GM19328 (cell line): ENCODE measurements around the gene CLRN3.

ENCODE experiments used
- ATAC-seq: cut with Tn5 transposase; IDR thresholded peaks from one replicate; pipeline ENCODE4 v1.9.1; 2021; ENCODE audit warnings: mild to moderate bottlenecking, moderate library complexity; ENCODE audit not compliant: unreplicated experiment

Gene CLRN3, protein sequence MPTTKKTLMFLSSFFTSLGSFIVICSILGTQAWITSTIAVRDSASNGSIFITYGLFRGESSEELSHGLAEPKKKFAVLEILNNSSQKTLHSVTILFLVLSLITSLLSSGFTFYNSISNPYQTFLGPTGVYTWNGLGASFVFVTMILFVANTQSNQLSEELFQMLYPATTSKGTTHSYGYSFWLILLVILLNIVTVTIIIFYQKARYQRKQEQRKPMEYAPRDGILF

GRCh38 chr10:127892743-127893142, at the start of gene CLRN3:
Gene CLRN3, minus strand, starts transcription at chr10:127892941. Its CDS starts 157 bp downstream, at chr10:127892784.
- no peak for ATAC-seq

DNA sequence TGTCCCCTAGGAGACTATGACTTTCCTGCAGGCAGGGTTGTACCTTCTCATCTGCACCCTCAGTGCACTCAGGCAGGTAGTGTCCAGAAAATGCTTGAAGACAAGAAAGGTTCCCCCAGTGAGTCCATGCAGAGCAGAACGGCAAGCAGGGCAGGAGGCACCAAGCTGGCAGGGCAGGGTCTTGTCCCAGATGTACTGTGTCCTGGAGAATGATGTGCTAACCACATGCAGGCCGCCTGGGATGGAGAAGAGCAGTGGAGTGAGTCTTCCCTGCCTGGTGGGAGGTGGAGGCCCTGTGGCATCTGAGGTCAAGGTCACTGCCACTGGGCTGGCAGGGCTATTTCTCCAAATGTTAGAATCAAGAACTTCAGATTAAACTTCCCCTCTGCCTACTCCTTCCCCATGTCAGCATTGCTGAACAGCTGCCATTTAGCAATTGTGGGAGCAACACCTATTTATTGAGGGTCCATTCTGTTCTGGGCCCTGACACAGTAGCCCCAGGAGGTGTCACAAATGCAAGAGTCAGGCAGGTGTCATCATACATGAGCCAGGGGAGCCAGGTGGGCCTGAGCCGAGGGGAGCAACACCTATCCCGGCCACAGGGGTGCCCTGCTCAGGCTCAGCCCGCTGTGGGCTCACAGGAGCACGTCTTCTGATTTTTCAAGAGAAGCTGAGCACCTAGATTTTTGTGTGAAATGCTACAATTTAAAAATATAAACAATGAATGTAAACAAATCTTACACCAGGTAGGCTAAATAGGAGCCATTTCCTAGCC, 48.3 kb upstream of the CLRN3 start:
- no peak for ATAC-seq

DNA sequence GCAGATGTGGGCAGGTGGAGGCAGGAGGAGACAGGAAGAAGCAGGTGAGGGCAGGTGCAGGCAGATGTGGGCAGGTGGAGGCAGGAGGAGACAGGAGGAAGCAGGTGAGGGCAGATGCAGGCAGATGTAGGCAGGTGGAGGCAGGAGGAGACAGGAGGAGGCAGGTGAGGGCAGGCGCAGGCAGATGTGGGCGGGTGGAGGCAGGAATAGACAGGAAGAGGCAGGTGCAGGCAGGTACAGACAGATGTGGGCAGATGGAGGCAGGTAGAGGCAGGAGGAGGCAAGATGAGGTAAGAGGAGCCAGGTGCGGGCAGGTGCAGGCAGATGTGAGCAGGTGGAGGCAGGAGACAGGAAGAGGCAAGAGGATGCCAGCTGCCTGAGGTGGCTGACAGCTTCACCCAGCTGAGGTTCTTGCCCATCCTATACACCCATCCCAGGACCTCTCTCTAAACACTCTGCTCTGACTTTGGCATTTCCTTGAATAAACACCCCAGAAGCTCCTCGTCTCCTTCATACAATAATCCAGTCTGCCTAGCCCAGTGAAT, 47.1 kb upstream of the CLRN3 start:
- no peak for ATAC-seq

- ATAC-seq: no peak
Measured at GRCh38 chr10:127937915-127938463, 45.2 kb upstream of the CLRN3 start.

- ATAC-seq: no peak
Measured at GRCh38 chr10:127937069-127937468, 44.3 kb upstream of the CLRN3 start.

DNA sequence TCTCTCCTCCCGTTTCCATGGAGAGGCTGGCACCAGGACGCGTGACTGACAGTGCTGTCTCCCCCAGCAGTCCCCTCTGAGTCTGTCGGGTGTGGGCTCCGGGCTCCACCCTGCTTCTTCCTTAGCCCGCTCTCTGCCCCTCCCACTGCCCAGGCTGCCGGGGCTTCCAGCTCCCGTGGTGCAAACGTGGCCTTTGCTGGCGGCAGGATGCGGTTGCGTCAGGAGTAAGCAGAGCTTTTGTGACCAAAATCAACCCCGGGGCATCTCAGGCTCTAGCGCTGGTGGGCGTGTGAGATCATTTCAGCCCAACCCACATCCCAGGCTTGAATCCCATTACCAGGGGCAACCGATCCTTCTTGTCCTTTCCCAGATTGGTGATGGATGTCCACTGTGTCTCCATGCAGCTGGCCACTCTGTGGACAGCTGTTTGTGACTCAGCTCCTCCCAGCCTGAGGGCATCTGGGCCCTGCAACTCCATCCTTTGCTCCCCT, 42.4 kb upstream of the CLRN3 start:
- no peak for ATAC-seq

DNA sequence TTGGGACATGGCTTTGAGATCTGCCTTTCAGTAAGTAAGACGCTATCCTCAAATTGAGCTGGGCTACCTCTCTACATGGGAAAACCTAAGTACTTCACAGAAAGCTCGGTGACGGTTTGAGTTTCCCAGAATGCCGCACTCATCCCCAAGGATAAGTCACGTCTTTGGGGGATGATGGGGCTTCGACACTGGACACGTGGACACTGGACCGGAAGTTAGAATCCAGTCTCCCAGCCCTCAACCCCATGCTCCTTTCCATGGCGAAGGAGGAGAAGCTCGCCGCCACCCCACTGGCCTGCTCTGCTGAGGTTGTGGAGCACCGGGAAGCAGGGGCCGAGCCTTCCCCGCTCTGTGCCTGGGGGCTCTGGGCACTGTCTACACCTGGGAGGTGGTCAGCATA, 41.6 kb upstream of the CLRN3 start:
- no peak for ATAC-seq

DNA sequence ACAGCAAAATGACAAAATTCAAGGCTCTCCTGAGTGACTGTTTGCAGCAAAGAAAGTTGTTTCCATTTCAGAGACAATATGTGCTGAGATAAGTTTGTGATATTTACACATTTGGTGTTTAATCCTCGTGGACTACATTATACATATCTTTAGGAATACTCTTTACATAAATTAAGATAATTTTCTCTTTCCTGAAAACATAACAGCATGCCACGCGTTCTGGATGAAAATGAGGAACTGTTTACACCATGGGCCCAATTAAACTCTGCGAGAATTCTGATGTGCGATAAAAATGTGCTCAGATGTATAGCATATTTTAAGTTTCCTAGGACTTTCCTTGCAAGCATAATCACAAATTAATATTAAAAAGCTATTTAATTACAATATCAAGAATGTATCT, 40.5 kb upstream of the CLRN3 start:
- no peak for ATAC-seq

DNA sequence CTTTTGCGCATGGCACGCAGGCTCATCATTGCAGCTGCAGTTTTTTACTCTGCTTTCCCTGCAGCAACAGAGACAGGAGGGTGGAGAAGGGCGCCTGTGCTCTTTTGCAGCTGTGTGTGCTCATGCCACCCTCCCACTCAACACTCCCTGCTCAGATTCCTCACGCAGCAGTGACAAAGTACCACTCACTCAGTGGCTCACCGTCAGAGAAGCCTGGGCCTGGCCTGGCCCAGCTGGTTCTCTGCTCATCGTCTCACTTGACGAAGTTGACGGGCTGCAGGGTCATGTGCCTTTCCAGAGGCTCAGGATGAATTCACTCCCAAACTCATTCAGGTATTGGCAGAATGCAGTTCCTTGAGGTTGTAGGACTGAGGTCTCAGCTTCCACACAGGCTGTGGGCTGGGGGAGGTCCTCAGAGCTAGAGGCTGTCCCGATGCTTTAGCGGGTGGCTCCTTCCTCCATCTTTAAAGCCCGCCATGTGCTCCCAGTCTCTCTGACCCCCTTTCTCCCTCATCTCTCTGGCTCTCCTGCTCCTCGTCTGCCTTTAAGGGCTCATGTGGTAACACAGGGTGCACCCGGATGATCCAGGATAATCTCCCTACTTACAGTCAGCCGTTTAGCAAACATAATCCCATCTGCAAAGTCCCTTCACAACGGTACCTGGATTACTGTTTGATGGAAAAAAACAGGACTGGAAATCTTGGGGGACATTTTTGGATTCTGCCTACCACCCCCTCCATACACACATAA, 40.0 kb upstream of the CLRN3 start:
- ATAC-seq: no peak

DNA sequence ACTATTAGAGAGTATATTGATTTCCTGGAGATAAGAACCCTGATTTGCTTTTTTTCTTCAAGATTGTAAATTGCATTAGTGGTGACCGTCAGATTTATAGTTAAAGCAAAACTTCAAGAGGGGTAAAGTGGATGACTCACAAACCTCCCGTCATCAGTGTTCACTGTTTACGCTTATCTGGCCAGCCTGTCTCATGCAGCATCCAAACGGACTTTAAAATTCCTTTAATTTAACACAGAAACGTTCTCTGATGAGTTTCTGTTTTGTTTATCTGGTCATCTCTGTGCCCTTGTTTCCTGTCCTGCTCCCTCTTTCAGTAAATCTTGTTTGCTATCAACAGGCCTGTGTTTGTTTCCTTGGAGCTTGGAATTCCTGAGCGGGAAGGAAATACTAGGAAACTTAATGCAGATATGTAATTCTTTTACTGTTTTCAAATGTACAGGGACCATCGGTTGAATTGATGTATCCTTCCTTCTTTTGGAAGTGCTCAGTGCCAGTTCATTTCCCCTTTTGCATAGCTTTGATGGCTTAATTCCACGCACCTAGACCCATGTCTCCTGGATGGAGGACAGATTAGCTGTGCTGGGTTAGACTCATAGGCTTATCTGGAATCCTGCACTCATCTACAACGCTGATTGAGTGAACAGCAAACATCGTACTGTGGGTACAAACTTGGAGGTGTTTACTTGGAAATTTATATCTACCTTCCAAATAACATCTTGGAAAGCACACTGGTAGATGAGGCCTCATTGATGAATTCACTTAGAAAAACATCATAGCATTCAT, 35.5 kb upstream of the CLRN3 start:
- no peak for ATAC-seq

GRCh38 chr10:127926455-127926854, 33.7 kb upstream of the CLRN3 start:
- ATAC-seq: no peak

GRCh38 chr10:127925471-127926207, 32.9 kb upstream of the CLRN3 start:
- ATAC-seq: no peak

GRCh38 chr10:127923646-127924045, 30.9 kb upstream of the CLRN3 start:
- ATAC-seq: no peak

DNA sequence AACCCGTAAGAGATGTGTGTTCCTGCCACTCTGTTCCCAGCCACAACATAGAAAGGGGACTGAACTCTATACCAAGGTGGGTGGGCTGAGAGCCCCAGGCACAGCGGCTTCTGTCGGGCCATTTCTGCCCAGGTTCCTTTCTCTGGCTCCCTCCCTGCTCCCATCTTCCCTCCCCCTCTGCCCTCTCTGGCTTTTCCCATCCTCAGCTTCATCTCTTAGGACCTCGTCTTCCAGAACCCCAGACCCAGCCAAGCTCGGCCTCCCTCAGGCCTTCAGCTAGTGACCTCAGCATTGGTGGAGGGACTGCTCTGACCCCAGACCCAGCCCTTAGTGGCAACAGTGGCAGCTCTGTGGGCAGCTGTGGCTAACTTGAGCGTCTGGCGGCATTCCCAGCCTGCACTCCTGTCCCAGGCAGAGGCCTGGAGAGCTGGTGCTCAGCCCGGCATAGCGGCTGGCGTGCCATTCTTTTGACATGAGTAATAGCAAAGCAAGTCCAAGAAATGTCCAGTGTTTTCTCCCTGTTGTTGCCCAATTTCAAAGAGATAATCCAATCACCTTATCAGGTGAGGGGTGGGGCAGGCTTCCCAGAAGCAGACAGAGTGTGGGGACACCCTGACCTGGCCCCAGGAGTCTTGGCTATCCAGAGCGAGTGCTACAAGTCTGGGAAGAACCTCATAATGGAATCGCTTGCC, 30.1 kb upstream of the CLRN3 start:
- ATAC-seq: no peak

DNA sequence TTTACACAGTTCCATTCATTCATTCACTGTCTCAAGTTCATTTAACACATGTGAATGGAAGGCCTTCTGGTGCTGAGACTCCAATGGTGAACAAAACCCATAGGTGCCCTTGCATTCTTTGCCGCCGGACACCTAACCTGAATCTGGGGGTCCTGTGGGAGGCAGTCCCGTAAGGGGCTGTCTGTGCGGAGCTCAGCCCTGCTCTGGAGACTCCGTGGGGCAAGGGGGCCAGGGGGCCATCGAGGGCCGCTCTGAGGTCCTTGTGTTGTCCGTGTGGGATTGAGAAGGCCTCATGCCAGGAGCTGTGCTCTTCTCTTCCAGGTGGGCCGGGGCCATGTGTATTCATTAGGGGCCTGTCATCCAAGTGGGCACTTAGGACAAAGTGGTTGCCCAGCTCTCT, 29.5 kb upstream of the CLRN3 start:
- no peak for ATAC-seq

- no peak for ATAC-seq
Measured at GRCh38 chr10:127921753-127922145, 29.0 kb upstream of the CLRN3 start.

- no peak for ATAC-seq
Measured at GRCh38 chr10:127921075-127921752, 28.5 kb upstream of the CLRN3 start.

DNA sequence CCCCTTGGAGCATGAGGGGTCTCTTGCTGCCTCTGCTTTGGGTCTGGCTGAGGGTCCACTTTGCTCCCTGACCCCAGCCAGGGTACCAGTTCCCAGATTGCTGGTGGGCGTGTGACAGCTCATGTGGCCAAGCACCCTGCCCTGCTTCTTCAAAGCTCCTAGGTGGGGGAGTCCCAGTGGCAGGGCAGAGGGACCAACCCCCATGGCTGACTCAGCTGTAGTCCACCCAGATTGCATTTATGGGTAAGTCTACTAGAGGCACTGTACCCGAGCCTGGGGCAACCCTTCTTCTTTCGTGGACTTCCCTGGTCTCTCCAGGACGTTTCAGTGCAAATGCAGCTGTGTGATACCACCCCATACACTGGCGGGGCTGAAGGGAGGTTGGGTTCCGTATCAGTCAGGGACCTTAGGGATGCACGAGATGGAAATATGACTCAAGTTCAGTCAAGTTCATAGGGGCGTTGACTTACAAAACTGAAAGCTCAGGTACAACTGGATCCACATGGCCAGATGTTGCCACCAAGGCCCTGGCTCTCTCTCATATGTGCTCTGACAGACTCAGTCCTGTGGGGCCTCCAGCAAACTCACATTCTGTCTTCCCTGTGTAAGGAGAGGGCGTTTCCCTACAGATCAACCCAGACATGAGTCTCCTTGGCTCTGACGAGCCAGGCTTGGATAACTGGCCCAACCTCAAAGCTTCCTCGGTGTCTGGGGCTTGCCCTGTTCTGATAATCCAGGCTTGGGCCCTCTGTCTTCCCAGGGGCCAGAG, 27.7 kb upstream of the CLRN3 start:
- no peak for ATAC-seq
